GM19035 (cell line): Measurements from ENCODE around the gene ACSF2.

Experiments used
- ATAC-seq: cut with Tn5 transposase; IDR thresholded peaks from one replicate; pipeline ENCODE4 v1.9.1; 2021; ENCODE audit not compliant: unreplicated experiment

ACSF2 gene

GRCh38 chr17:50520483-50520882 lies 94.5 kb downstream of the ACSF2 start:
- ATAC-seq: no peak

- no peak for ATAC-seq
These were observed 95.5 kb downstream of the ACSF2 start for GRCh38 chr17:50521514-50521913.

GRCh38 chr17:50522766-50523165 lies 96.7 kb downstream of the ACSF2 start:
- ATAC-seq: no peak

GRCh38 chr17:50523208-50523607 lies 97.2 kb downstream of the ACSF2 start:
- no peak for ATAC-seq
